ENCODE data around the gene MANSC4. TPM values are rescaled to one million over a fixed set of nuclear protein-coding genes. Genes with fewer than 3 reads are reported as not detected.
A peak's percentile ranks its signal among the peaks of the same experiment; 100 is the strongest.

Gene MANSC4
- total and polyA plus RNA-seq, 2 donors (not counting 1 experiment from before 2014, with no cell fraction given): 0.17 TPM; not detected in 1

DNA sequence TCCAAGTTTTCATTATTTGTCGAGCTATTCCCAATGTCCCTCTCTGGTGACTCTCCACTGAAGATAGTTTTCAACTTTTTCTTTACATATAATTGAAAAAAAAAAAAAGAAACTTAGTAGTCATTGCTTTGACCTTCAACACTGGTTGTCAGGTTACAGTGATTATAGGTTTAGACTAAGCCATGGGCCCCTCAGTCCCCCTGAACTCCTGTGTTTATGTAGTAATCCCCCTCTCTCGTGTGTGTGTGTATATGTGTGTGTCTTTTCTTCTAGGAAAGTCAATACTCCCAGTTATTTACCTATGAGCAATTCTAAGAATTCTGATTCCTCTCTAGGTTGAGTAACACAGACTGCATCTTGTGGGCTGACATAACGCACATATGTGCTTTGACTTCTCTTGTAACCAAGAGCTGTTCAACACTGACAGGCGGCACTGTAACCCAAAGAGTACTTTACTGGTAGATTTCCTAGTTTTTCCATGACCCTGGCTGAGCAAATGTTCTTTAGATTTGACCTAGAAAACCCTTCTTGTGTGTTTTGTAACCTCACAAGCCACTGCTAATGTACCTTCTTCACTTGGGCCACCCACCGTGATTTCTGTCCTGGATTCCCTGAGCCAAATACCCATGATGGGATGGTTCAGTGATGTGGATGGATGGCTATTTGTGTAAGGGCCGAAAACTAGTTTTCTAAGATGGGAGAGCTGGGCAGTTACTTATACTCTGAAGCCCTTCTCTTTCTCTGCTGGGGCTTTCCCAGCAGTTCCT is 15.0 kb upstream of the MANSC4 start:
- H3K36me3 ChIP-seq (ENCODE audit: control insufficient read depth, insufficient read depth, low read length): peaks cover 17% of the 10 kb centered on the region
- H3K79me2 ChIP-seq (ENCODE audit: control insufficient read depth, insufficient read depth, low read length): peaks cover 7% of the 10 kb centered on the region
- H3K9me3 ChIP-seq (ENCODE audit: control insufficient read depth, insufficient read depth, low read depth, low read length): no peaks in the 10 kb centered on the region
- DNase-seq (ENCODE audit: low read depth in 2 of 2): no peak
- no peaks in the 10 kb centered on the region for H3K27me3 ChIP-seq (ENCODE audit: control insufficient read depth, insufficient read depth, low read length)
- H2AFZ ChIP-seq (ENCODE audit: low read length): no peak overlapping the region
- H3K27ac ChIP-seq (ENCODE audit: insufficient read depth, low read length): no peak overlapping the region
- no peaks in the 10 kb centered on the region for H4K20me1 ChIP-seq (ENCODE audit: control insufficient read depth, extremely low read depth, insufficient read depth, low read length)
- no peak overlapping the region for H3K4me2 ChIP-seq (ENCODE audit: extremely low read depth, insufficient read depth, low read length)
- no peak overlapping the region for H3K9ac ChIP-seq (ENCODE audit: insufficient read depth, low read length)
- no peaks in the 10 kb centered on the region for H3K4me1 ChIP-seq (ENCODE audit: control insufficient read depth, extremely low read depth, insufficient read depth, low read length)
- H3K4me3 ChIP-seq (replicated peaks in 1 of 4; ENCODE audit: control extremely low read depth in 1 of 4, insufficient read depth in 1 of 4, low read depth in 3 of 4, low read length in 4 of 4): no peak overlapping the region
- no peak for TF ChIP-seq CTCF (conservative IDR thresholded peaks at IDR 0.05 in 1 of 2, IDR thresholded peaks at IDR 0.05 in 1 of 2; ENCODE audit: low read depth in 1 of 2, low read length in 2 of 2)
- TF ChIP-seq EZH2 (IDR thresholded peaks at IDR 0.05; ENCODE audit: low read length, missing control alignments): no peak

GRCh38 chr12:27790179-27790578 is 10.1 kb upstream of the MANSC4 start:
- Histone ChIP-seq H3K4me2 (ENCODE audit: extremely low read depth, insufficient read depth, low read length) (no peak overlapping the region), H3K4me3 (replicated peaks in 1 of 4; ENCODE audit: control extremely low read depth in 1 of 4, insufficient read depth in 1 of 4, low read depth in 3 of 4, low read length in 4 of 4) (no peak overlapping the region), H3K27ac (ENCODE audit: insufficient read depth, low read length) (no peak overlapping the region), H2AFZ (ENCODE audit: low read length) (no peak overlapping the region), H4K20me1 (ENCODE audit: control insufficient read depth, extremely low read depth, insufficient read depth, low read length) (peaks cover 2% of the 10 kb centered on the region), H3K27me3 (ENCODE audit: control insufficient read depth, insufficient read depth, low read length) (no peaks in the 10 kb centered on the region), H3K36me3 (ENCODE audit: control insufficient read depth, insufficient read depth, low read length) (peaks cover 13% of the 10 kb centered on the region), H3K9me3 (ENCODE audit: control insufficient read depth, insufficient read depth, low read depth, low read length) (no peaks in the 10 kb centered on the region), H3K79me2 (ENCODE audit: control insufficient read depth, insufficient read depth, low read length) (peaks cover 29% of the 10 kb centered on the region), H3K4me1 (ENCODE audit: control insufficient read depth, extremely low read depth, insufficient read depth, low read length) (peaks cover 4% of the 10 kb centered on the region), H3K9ac (ENCODE audit: insufficient read depth, low read length) (no peak overlapping the region)
- no peak for DNase-seq (ENCODE audit: low read depth in 2 of 2)
- TF ChIP-seq EZH2 (IDR thresholded peaks at IDR 0.05; ENCODE audit: low read length, missing control alignments) (no peak), CTCF (conservative IDR thresholded peaks at IDR 0.05 in 1 of 2, IDR thresholded peaks at IDR 0.05 in 1 of 2; ENCODE audit: low read depth in 1 of 2, low read length in 2 of 2) (no peak)

DNA sequence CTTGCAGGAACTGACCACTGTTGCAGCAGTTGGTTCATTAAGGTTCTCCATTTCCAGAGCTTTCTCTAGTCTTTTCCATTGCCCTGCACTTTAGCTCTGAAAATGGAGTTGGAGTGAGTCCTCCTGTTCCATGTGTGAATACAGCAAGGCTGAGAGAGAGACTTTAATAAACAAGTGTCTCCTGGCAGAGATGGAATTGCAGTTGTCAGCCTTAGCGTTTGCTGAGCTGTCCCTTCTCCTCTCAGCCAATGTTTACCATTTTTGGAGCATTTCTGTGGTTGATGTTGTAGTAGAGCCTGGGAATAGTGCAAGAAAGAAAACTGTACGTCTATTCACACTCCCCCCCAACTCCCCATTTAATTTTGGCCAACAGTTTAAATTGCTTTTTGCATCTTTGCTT is 7.5 kb upstream of the MANSC4 start:
- peaks cover 2% of the 10 kb centered on the region for H4K20me1 ChIP-seq (ENCODE audit: control insufficient read depth, extremely low read depth, insufficient read depth, low read length)
- no peak overlapping the region for H2AFZ ChIP-seq (ENCODE audit: low read length)
- peak overlapping the region; percentile 11 for H3K4me2 ChIP-seq (ENCODE audit: extremely low read depth, insufficient read depth, low read length)
- H3K4me1 ChIP-seq (ENCODE audit: control insufficient read depth, extremely low read depth, insufficient read depth, low read length): peaks cover 4% of the 10 kb centered on the region
- H3K27ac ChIP-seq (ENCODE audit: insufficient read depth, low read length): no peak overlapping the region
- H3K79me2 ChIP-seq (ENCODE audit: control insufficient read depth, insufficient read depth, low read length): peaks cover 46% of the 10 kb centered on the region
- H3K4me3 ChIP-seq (replicated peaks in 1 of 4; ENCODE audit: control extremely low read depth in 1 of 4, insufficient read depth in 1 of 4, low read depth in 3 of 4, low read length in 4 of 4): no peak overlapping the region
- DNase-seq (ENCODE audit: low read depth in 2 of 2): peak; percentile 39 to 78
- no peak overlapping the region for H3K9ac ChIP-seq (ENCODE audit: insufficient read depth, low read length)
- H3K27me3 ChIP-seq (ENCODE audit: control insufficient read depth, insufficient read depth, low read length): no peaks in the 10 kb centered on the region
- peaks cover 7% of the 10 kb centered on the region for H3K36me3 ChIP-seq (ENCODE audit: control insufficient read depth, insufficient read depth, low read length)
- TF ChIP-seq EZH2 (IDR thresholded peaks at IDR 0.05; ENCODE audit: low read length, missing control alignments) (no peak), CTCF (conservative IDR thresholded peaks at IDR 0.05 in 1 of 2, IDR thresholded peaks at IDR 0.05 in 1 of 2; ENCODE audit: low read depth in 1 of 2, low read length in 2 of 2) (no peak)
- H3K9me3 ChIP-seq (ENCODE audit: control insufficient read depth, insufficient read depth, low read depth, low read length): no peaks in the 10 kb centered on the region
